ENCODE results near the gene HDGFL3.

- no peak for TF ChIP-seq GATA2 (IDR thresholded peaks at IDR 0.05; ENCODE audit: low read depth, low read length)
- TF ChIP-seq GATA3 (IDR thresholded peaks at IDR 0.05; ENCODE audit: low read depth, low read length): no peak
Measured at GRCh38 chr15:83092309-83092976, 115.2 kb downstream of the HDGFL3 start.

Measured in SH-SY5Y (cell line).